Measurements from ENCODE around the gene CCDC73.
"Not testable (repeated sequence)": the region's sequence is repeated elsewhere in the genome, so short reads cannot be mapped to it uniquely, and the experiment has no call there.

DNA sequence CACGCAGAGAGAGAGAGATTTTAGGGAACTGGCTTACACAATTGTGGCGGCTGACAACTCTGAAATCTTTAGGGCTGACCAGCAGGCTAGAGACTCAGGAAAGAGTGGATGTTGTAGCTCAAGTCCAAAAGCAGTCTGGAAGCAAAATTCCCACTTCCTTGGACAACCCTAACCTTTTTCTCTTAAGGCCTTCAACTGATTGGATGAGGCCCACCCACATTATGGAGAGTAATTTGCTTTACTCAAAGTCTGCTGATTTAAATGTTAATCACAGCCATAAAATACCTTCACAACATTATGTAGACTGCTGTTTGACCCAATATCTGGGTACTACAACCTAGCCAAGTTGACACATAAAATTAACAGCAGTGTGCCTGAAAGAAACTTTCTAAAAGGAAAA, 32.7 kb downstream of the CCDC73 start:
- TF ChIP-seq, protein P1, sequence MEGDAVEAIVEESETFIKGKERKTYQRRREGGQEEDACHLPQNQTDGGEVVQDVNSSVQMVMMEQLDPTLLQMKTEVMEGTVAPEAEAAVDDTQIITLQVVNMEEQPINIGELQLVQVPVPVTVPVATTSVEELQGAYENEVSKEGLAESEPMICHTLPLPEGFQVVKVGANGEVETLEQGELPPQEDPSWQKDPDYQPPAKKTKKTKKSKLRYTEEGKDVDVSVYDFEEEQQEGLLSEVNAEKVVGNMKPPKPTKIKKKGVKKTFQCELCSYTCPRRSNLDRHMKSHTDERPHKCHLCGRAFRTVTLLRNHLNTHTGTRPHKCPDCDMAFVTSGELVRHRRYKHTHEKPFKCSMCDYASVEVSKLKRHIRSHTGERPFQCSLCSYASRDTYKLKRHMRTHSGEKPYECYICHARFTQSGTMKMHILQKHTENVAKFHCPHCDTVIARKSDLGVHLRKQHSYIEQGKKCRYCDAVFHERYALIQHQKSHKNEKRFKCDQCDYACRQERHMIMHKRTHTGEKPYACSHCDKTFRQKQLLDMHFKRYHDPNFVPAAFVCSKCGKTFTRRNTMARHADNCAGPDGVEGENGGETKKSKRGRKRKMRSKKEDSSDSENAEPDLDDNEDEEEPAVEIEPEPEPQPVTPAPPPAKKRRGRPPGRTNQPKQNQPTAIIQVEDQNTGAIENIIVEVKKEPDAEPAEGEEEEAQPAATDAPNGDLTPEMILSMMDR (IDR thresholded peaks at IDR 0.05; ENCODE audit: insufficient read depth, low read depth, low read length): not testable (repeated sequence)
- not testable (repeated sequence) for TF ChIP-seq EZH2 (IDR thresholded peaks at IDR 0.05; ENCODE audit: insufficient read depth, low read length)
